ENCODE data around the gene FASTK.

The FASTK gene

DNA sequence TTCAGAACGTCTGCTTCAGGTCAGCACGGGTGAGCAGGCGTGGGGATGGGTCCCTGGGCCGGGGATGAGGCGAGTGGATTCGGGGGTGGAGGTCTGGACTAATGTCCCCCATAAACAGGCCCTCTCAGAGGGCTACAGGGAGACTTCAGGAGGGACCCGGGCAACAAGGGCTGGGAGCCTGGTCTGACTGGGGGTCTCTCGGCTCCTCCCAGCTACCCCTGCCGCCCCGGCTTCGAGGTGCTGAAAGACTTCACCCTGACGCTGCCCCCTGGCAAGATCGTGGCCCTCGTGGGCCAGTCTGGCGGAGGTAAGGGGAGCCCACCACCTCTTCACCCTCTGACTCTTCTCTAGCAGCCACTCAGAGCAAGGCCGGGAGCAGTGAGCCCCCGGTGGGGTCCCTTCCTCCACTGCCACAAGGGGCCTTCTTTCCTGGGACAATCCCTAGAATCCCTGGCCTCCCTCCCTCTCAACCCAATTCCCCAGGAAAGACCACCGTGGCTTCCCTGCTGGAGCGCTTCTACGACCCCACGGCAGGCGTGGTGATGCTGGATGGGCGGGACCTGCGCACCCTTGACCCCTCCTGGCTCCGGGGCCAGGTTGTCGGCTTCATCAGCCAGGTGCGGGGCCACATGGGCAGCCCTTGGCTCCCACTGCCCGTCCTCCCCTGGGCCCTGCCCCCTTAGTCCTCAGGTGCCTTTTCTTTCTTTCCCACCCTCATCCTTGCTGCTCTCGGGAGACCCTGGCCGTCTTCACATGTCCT, 39.8 kb downstream of the FASTK start:
- TF ChIP-seq CTCF (IDR thresholded peaks at IDR 0.05) = no peak

DNA sequence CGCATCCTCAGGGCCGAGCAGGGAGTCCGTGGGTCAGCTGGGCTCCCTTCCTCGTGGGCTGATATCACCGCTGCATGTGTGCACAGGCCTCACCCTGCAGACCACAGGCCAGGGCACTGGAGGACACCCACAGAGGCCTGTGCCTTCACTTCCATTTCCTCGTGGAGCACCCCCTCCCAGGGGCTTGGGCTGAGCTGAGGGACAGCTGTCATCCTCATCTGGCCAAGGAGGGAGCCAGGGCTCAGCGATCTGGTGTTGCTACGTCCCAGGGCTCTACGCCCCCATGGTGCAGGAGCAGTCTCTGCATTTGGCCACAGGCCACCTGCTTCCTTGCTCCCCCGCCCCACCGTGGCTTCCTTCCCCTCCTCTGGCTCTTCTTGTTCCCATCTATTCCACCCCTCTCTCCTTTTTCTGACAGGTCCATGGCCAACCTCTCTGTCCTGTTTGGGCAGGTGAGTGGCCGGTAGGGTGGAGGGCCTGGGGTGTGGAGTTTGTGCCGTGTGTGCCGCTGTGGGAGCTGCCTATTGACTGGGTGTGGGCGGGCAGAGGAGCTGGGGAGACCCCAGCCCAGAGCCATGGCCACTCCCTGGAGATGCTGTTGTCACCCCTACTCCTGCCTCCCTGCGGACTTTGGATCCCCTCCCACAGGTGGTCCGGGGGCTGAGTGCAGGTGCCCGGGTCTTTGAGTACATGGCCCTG, 40.6 kb downstream of the FASTK start:
- TF ChIP-seq CTCF (IDR thresholded peaks at IDR 0.05) = no peak

- TF ChIP-seq CTCF (IDR thresholded peaks at IDR 0.05) = no peak
These were observed 41.4 kb downstream of the FASTK start for GRCh38 chr7:151038951-151039849.

GRCh38 chr7:151035902-151036301, 44.7 kb downstream of the FASTK start:
- TF ChIP-seq CTCF (IDR thresholded peaks at IDR 0.05) = no peak

- no peak for TF ChIP-seq CTCF (IDR thresholded peaks at IDR 0.05)
These were observed 45.4 kb downstream of the FASTK start for GRCh38 chr7:151035026-151035717.

DNA sequence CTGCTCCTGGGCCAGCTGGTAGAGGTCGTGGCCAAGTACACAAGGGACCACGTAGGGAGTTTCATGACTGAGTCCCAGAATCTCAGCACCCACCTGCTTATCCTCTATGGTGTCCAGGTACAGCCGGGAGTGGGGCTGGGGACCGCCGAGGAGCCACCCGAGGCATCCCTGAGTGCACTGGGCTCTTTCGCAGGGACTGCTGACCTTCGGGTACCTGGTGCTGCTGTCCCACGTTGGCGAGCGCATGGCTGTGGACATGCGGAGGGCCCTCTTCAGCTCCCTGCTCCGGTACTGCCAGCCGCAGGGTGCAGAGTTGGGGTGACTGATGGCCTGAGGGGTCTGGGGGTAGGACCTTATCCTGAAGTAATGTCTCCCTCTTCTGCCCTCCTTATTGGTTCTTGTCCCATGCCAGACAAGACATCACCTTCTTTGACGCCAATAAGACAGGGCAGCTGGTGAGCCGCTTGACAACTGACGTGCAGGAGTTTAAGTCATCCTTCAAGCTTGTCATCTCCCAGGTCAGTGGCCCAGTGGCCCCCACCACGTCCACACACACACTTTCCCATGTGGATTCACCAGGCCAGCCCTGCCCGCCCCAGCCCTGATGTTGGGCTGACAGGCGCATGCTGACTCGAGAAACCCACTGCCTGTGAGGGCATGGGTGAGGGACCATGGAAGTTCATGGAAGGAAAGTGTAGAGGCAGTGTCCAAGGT, 46.1 kb downstream of the FASTK start:
- TF ChIP-seq CTCF (IDR thresholded peaks at IDR 0.05) = no peak
